Thyroid gland (tissue), 4 donors: ENCODE data around the gene TP53AIP1.

Source experiments
- POLR2A ChIP-seq, 2 donors: fragments of 450-650 bp; IDR thresholded peaks; one replicate each; pipeline ENCODE4 v1.6.1; 2017; ENCODE audit warnings: antibody characterized with exemption in 2 of 2, mild to moderate bottlenecking in 2 of 2, moderate library complexity in 1 of 2
- TF ChIP-seq, protein P1 (sequence below), 6 experiments: fragments of 200-600 bp in 3 of 6; fragments of 450-650 bp in 3 of 6; sonication (generic) in 3 of 6; IDR thresholded peaks; one replicate each; pipeline ENCODE4 v1.5.1; 2016 to 2019; ENCODE audit warnings: antibody characterized with exemption in 6 of 6, mild to moderate bottlenecking in 2 of 6, inconsistent platforms in 1 of 6, moderate library complexity in 1 of 6

DNA sequence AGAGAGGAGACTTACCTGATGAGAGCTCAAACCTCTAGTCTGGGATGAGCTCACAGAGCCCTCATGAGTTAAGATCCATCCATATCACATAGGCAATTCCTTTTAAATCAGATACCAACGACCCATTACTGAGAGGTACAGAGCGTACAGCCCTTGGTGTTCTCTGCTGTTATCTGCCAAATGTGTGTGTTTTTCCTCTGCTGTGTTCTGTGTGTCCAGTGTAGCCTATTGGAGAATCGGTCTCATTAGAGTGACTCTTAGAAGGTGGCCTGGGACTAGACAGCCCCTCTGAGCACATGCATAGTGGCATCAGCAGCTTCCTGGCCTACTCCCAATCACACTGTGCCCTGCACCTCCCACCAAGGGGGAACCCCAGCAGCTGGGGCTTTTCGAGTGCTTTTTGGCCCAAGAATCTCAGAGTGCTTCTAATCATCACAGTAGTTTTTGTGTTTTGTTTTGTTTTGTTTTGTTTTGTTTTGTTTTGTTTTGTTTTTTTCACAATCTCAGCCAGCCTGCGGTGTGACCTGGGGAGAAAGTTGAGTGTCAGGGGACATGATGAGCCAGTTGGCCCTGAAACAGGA is 25.4 kb downstream of the TP53AIP1 start:
- TF ChIP-seq, protein P1, sequence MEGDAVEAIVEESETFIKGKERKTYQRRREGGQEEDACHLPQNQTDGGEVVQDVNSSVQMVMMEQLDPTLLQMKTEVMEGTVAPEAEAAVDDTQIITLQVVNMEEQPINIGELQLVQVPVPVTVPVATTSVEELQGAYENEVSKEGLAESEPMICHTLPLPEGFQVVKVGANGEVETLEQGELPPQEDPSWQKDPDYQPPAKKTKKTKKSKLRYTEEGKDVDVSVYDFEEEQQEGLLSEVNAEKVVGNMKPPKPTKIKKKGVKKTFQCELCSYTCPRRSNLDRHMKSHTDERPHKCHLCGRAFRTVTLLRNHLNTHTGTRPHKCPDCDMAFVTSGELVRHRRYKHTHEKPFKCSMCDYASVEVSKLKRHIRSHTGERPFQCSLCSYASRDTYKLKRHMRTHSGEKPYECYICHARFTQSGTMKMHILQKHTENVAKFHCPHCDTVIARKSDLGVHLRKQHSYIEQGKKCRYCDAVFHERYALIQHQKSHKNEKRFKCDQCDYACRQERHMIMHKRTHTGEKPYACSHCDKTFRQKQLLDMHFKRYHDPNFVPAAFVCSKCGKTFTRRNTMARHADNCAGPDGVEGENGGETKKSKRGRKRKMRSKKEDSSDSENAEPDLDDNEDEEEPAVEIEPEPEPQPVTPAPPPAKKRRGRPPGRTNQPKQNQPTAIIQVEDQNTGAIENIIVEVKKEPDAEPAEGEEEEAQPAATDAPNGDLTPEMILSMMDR (IDR thresholded peaks at IDR 0.05) = no peak
- TF ChIP-seq POLR2A (IDR thresholded peaks at IDR 0.05) = no peak
